ENCODE results near the gene HAUS7. TPM values are rescaled to one million over a fixed set of nuclear protein-coding genes. Genes with fewer than 3 reads are reported as not detected.

HAUS7 gene
- total RNA-seq, 3 donors from 2014 or later: 19.0 to 26.2 (median 21.9) TPM

DNA sequence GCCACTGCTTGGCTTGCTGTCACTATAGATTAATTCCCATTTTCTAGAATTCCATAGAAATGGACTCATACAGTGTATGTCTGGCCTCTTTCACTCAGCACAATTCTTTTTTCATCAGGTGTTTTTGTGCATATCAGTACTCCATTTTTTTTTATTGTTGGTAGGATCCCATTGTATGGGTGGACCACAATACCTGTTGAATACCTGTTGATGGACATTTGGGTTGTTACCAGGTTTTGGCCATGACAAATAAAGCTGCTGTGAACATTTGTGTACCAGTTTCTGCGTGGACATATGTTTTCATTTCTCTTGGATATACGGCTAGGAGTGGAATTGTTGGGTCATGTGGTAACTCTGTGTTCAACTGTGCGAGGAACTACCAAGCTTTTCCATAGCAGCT lies 44.2 kb downstream of the HAUS7 start:
- TF ChIP-seq, protein P1, sequence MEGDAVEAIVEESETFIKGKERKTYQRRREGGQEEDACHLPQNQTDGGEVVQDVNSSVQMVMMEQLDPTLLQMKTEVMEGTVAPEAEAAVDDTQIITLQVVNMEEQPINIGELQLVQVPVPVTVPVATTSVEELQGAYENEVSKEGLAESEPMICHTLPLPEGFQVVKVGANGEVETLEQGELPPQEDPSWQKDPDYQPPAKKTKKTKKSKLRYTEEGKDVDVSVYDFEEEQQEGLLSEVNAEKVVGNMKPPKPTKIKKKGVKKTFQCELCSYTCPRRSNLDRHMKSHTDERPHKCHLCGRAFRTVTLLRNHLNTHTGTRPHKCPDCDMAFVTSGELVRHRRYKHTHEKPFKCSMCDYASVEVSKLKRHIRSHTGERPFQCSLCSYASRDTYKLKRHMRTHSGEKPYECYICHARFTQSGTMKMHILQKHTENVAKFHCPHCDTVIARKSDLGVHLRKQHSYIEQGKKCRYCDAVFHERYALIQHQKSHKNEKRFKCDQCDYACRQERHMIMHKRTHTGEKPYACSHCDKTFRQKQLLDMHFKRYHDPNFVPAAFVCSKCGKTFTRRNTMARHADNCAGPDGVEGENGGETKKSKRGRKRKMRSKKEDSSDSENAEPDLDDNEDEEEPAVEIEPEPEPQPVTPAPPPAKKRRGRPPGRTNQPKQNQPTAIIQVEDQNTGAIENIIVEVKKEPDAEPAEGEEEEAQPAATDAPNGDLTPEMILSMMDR (IDR thresholded peaks at IDR 0.05): no peak
- TF ChIP-seq POLR2AphosphoS5 (IDR thresholded peaks at IDR 0.05): no peak
- no peak for TF ChIP-seq POLR2A (IDR thresholded peaks at IDR 0.05)
- Histone ChIP-seq H3K9me3 (peaks cover 5 to 9% of the 10 kb centered on the region in 2 donors), H3K36me3 (no peaks in the 10 kb centered on the region), H3K4me3 (no peak overlapping the region), H3K27ac (no peak overlapping the region), H3K27me3 (peaks cover 0 to 42% of the 10 kb centered on the region in 2 donors), H3K4me1 (no peaks in the 10 kb centered on the region)
- DNase-seq (ENCODE audit: low spot score in 2 of 2): no peak
- intact Hi-C loops (cut with DNase I; ENCODE audit: low total_unique reads): loop anchor here (10.0 kb wide), 1 partner anchor 1799 kb away; no protein-coding TSS in a partner anchor

DNA sequence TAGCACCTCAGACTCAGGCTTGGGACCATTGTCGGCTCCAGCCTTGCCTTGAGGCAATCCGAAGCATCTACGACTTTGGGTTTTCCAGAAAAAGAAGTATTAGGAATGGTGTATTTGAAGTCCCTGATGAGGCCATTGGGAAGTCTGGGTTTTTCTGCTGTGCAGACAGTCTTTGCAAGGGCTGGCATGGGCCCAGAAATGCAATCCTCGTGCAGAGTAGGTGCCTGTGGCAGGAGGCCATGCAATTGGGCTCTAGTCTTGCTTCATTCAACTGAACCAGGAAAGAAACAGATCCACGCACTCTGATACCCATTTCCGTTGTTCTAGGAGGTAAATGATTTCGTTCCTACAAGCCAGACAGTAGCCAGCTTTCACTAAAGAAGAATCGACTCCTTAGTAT lies 46.7 kb downstream of the HAUS7 start:
- no peaks in the 10 kb centered on the region for H3K36me3 ChIP-seq
- peak in 1 of 2 donors; percentile 7 for DNase-seq (ENCODE audit: low spot score in 2 of 2)
- intact Hi-C loops (cut with DNase I; ENCODE audit: low total_unique reads): loop anchor here (10.0 kb wide), 1 partner anchor 1801 kb away; no protein-coding TSS in a partner anchor
- H3K27ac ChIP-seq: no peak overlapping the region
- no peaks in the 10 kb centered on the region for H3K4me1 ChIP-seq
- H3K9me3 ChIP-seq: no peaks in the 10 kb centered on the region
- TF ChIP-seq POLR2AphosphoS5 (IDR thresholded peaks at IDR 0.05) (no peak), POLR2A (IDR thresholded peaks at IDR 0.05) (no peak)
- TF ChIP-seq, protein P1 (IDR thresholded peaks at IDR 0.05): no peak
- peaks cover 0 to 51% of the 10 kb centered on the region in 2 donors for H3K27me3 ChIP-seq
- no peak overlapping the region for H3K4me3 ChIP-seq

DNA sequence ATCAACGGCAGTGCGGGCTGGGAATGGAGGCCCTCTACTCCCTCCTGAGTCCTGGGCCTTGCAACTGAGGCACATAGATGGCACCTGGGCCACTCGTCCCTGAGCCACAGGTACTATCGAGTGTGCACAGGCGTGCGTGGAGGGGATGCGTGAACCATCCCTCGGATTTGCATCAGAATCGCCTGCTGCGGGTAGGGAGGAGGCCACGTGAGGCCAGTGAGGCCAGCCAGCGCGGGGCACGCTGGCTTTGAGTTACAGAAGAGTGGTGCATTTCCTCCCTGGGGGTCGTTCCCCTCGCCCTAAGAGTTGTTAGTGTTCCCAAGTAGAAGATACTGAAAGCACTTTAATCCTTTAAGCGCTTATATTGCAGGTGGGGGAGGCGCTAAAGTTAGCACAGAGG lies 48.5 kb downstream of the HAUS7 start:
- peaks cover 0 to 69% of the 10 kb centered on the region in 2 donors for H3K27me3 ChIP-seq
- TF ChIP-seq POLR2AphosphoS5 (IDR thresholded peaks at IDR 0.05): no peak
- no peak for TF ChIP-seq POLR2A (IDR thresholded peaks at IDR 0.05)
- TF ChIP-seq, protein P1 (IDR thresholded peaks at IDR 0.05): no peak
- H3K9me3 ChIP-seq: no peaks in the 10 kb centered on the region
- H3K36me3 ChIP-seq: no peaks in the 10 kb centered on the region
- no peak overlapping the region for H3K4me3 ChIP-seq
- no peak overlapping the region for H3K27ac ChIP-seq
- DNase-seq (ENCODE audit: low spot score in 2 of 2): peak in 1 of 2 donors; percentile 10
- intact Hi-C loops (cut with DNase I; ENCODE audit: low total_unique reads): loop anchor here (10.0 kb wide), 1 partner anchor 1803 kb away; no protein-coding TSS in a partner anchor
- no peaks in the 10 kb centered on the region for H3K4me1 ChIP-seq

DNA sequence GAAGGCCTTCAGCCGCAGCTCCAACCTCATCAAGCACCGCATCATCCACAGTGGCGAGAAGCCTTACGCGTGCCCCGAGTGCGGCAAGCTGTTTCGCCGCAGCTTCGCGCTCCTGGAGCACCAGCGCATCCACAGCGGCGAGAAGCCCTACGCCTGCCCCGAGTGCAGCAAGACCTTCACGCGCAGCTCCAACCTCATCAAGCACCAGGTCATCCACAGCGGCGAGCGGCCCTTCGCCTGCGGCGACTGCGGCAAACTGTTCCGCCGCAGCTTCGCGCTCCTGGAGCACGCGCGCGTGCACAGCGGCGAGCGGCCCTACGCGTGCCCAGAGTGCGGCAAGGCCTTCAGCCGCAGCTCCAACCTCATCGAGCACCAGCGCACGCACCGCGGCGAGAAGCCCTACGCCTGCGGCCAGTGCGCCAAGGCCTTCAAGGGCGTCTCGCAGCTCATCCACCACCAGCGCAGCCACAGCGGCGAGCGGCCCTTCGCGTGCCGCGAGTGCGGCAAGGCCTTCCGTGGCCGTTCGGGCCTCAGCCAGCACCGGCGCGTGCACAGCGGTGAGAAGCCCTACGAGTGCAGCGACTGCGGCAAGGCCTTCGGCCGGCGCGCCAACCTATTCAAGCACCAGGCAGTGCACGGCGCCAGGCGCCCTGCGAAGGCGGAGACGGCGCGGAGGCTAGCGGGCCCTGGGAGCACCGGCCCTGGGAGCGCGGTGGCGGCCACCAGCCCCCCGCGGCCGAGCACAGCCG lies 49.4 kb downstream of the HAUS7 start:
- H3K9me3 ChIP-seq: no peaks in the 10 kb centered on the region
- H3K36me3 ChIP-seq: no peaks in the 10 kb centered on the region
- peaks cover 0 to 76% of the 10 kb centered on the region in 2 donors for H3K27me3 ChIP-seq
- H3K4me1 ChIP-seq: no peaks in the 10 kb centered on the region
- TF ChIP-seq POLR2A (IDR thresholded peaks at IDR 0.05) (no peak), POLR2AphosphoS5 (IDR thresholded peaks at IDR 0.05) (no peak)
- TF ChIP-seq, protein P1 (IDR thresholded peaks at IDR 0.05): no peak
- peak in 1 of 2 donors; percentile 9 for DNase-seq (ENCODE audit: low spot score in 2 of 2)
- no peak overlapping the region for H3K4me3 ChIP-seq
- H3K27ac ChIP-seq: no peak overlapping the region
- intact Hi-C loops (cut with DNase I; ENCODE audit: low total_unique reads): loop anchor here (10.0 kb wide), 1 partner anchor 1804 kb away; no protein-coding TSS in a partner anchor

DNA sequence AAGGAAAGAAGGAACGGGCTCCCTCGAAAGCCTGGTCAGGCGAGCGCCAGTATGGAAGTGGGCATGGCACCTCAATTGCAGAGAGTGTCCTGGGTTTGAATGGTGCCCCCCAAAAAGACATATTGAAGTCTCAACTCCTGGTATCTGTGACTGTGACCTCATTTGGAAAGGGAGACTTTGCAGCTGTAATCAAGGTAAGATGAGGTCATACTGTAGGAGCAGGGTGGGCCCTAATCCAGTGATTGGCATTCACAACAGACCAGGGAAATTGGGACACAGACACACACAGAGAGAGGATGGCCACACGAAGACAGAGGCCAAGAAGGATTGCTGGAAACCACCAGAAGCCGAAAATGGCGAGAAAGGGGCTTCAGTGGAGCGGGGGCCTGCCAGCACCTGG lies 52.7 kb downstream of the HAUS7 start:
- Histone ChIP-seq H3K27me3 (peaks cover 0 to 76% of the 10 kb centered on the region in 2 donors), H3K27ac (no peak overlapping the region), H3K9me3 (no peaks in the 10 kb centered on the region), H3K36me3 (no peaks in the 10 kb centered on the region), H3K4me3 (no peak overlapping the region), H3K4me1 (no peaks in the 10 kb centered on the region)
- no peak for DNase-seq (ENCODE audit: low spot score in 2 of 2)
- TF ChIP-seq POLR2A (IDR thresholded peaks at IDR 0.05) (no peak), POLR2AphosphoS5 (IDR thresholded peaks at IDR 0.05) (no peak)
- TF ChIP-seq, protein P1 (IDR thresholded peaks at IDR 0.05): no peak
- intact Hi-C loops (cut with DNase I; ENCODE audit: low total_unique reads): no loop called here

Data from breast epithelium (tissue), 4 donors.